ENCODE data around the gene FAM3B.

FAM3B gene

DNA sequence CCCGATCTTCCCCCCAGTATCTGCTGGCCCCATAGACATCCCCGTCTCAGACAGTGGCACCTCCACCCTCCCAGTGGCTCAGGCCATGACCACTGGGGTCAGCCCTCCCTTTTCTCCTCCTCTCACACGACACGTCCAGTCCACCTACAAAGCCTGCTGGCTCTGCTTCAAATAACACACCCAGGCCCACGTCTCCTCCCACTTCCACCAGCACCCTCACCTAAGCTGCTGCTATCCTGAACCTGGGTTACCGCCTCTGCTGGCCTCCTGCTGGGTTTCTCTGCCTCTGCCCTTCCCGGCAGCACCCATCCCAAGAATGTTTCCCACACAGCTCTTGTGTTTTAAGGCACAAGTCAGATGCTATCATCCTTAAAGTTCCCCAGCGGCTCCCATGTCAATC lies 71.2 kb downstream of the FAM3B start:
- TF ChIP-seq CEBPB (IDR thresholded peaks at IDR 0.05) (no peak), TEAD4 (IDR thresholded peaks at IDR 0.05) (no peak), TAF1 (IDR thresholded peaks at IDR 0.05; ENCODE audit: low read depth) (no peak), TCF12 (IDR thresholded peaks at IDR 0.05; ENCODE audit: low read depth) (no peak), YY1 (IDR thresholded peaks at IDR 0.05; ENCODE audit: low read depth) (no peak), REST (IDR thresholded peaks at IDR 0.05; ENCODE audit: low read depth) (no peak), FOXM1 (IDR thresholded peaks at IDR 0.05; ENCODE audit: borderline replicate concordance, low read depth) (no peak), RAD21 (IDR thresholded peaks at IDR 0.05; ENCODE audit: low read depth) (no peak), CREB1 (IDR thresholded peaks at IDR 0.05; ENCODE audit: low read depth) (no peak), EGR1 (IDR thresholded peaks at IDR 0.05) (no peak)

DNA sequence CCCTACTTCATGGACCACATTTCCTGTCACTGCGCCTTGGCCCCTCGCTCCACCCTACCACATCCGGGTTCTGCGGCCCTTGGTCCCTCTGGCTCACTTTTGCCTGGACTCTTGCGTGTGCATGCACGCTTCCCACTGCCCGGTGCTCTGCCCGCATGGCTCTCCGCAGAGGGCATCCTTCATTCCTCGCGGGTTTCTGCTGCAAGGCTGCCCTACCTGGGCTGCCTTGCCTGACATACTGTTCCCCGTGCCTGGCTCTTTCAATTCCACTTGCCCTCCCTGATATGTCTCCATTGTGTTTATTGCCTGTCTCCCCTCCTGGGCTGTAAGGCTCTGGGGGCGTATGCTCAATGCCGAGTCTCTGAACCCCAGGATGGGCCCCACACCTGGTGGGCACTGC lies 71.7 kb downstream of the FAM3B start:
- TF ChIP-seq USF1 (IDR thresholded peaks at IDR 0.05) (no peak), ZBTB7A (IDR thresholded peaks at IDR 0.05; ENCODE audit: low read depth) (no peak), REST (IDR thresholded peaks at IDR 0.05; ENCODE audit: low read depth) (no peak), EP300 (IDR thresholded peaks at IDR 0.05; ENCODE audit: borderline replicate concordance) (no peak), TEAD4 (IDR thresholded peaks at IDR 0.05) (no peak), TAF1 (IDR thresholded peaks at IDR 0.05; ENCODE audit: low read depth) (no peak), FOXM1 (IDR thresholded peaks at IDR 0.05; ENCODE audit: borderline replicate concordance, low read depth) (no peak), CEBPB (IDR thresholded peaks at IDR 0.05) (no peak)

- no peak for TF ChIP-seq YY1 (IDR thresholded peaks at IDR 0.05; ENCODE audit: low read depth)
These were observed 73.5 kb downstream of the FAM3B start for GRCh38 chr21:41390043-41390639.

DNA sequence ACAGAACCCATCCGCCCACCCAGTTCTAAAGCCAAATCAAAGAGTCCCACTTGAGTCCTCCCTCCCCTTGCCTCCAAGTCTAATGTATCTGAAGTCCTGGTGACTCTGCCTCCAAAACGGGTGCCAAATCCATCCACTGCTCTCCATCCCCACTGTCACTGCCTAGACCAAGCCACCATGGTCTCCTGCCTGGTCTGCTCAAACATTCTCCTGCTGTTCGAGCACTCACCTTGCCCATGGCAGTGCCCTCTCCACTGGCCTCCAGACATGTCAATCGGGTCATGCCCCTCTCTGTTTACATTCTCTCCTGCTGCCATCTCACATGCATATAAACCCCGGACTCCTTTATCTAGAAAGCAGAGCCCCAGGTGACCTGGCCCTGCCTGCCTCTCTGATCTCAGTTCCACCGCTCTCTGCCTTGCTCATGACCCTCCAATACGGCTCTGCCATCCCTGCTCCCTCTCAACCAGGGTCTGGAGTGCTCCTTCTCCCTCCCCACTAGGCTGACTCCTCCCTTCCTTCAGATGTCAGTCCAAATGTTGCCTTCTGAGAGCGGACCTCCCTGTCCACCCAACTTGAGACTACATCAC lies 77.4 kb downstream of the FAM3B start:
- TF ChIP-seq REST (IDR thresholded peaks at IDR 0.05; ENCODE audit: low read depth) = no peak
- TF ChIP-seq TAF1 (IDR thresholded peaks at IDR 0.05; ENCODE audit: low read depth) = no peak
- no peak for TF ChIP-seq TEAD4 (IDR thresholded peaks at IDR 0.05)
- no peak for TF ChIP-seq EGR1 (IDR thresholded peaks at IDR 0.05)
- no peak for TF ChIP-seq NFIC (IDR thresholded peaks at IDR 0.05)
- TF ChIP-seq FOXM1 (IDR thresholded peaks at IDR 0.05; ENCODE audit: borderline replicate concordance, low read depth) = no peak
- no peak for TF ChIP-seq YY1 (IDR thresholded peaks at IDR 0.05; ENCODE audit: low read depth)
- TF ChIP-seq RAD21 (IDR thresholded peaks at IDR 0.05; ENCODE audit: low read depth) = no peak
- no peak for TF ChIP-seq ZBTB7A (IDR thresholded peaks at IDR 0.05; ENCODE audit: low read depth)
- no peak for TF ChIP-seq EP300 (IDR thresholded peaks at IDR 0.05; ENCODE audit: borderline replicate concordance)
- TF ChIP-seq CREB1 (IDR thresholded peaks at IDR 0.05; ENCODE audit: low read depth) = no peak
- no peak for TF ChIP-seq CEBPB (IDR thresholded peaks at IDR 0.05)
- no peak for TF ChIP-seq USF1 (IDR thresholded peaks at IDR 0.05)
- no peak for TF ChIP-seq TCF12 (IDR thresholded peaks at IDR 0.05; ENCODE audit: low read depth)
- TF ChIP-seq MAX (IDR thresholded peaks at IDR 0.05) = no peak

DNA sequence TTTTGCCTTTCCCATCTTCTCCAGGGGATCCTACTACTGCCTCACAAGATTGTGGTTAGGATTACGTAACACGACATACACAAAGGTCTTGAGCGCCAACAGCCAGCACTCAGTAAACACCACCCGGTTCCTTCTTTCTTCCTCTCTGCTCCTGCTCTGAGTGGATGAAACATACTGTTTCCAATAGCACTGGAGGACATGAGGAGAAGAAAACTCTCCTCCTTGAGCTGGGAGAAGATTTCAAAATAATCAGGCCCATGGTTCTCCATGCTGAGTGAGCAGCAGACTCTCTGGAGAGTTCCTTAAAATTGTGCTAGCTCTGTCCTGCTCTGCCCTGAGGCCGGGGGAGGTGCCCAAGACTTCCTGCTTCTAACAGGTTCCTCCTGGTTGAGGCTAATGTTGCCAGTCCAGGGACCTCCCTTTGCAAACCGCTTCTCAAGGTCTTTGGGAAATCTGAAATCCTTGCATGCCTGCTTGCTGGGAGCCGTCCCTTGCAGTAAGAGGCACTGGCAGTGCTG lies 80.0 kb downstream of the FAM3B start:
- TF ChIP-seq EP300 (IDR thresholded peaks at IDR 0.05; ENCODE audit: borderline replicate concordance) (no peak), USF1 (IDR thresholded peaks at IDR 0.05) (no peak), CEBPB (IDR thresholded peaks at IDR 0.05) (no peak), TAF1 (IDR thresholded peaks at IDR 0.05; ENCODE audit: low read depth) (no peak), REST (IDR thresholded peaks at IDR 0.05; ENCODE audit: low read depth) (no peak), MAX (IDR thresholded peaks at IDR 0.05) (no peak), YY1 (IDR thresholded peaks at IDR 0.05; ENCODE audit: low read depth) (no peak), ZBTB7A (IDR thresholded peaks at IDR 0.05; ENCODE audit: low read depth) (no peak), TEAD4 (IDR thresholded peaks at IDR 0.05) (no peak), CREB1 (IDR thresholded peaks at IDR 0.05; ENCODE audit: low read depth) (no peak), TCF12 (IDR thresholded peaks at IDR 0.05; ENCODE audit: low read depth) (no peak), EGR1 (IDR thresholded peaks at IDR 0.05) (no peak), FOXM1 (IDR thresholded peaks at IDR 0.05; ENCODE audit: borderline replicate concordance, low read depth) (no peak), RAD21 (IDR thresholded peaks at IDR 0.05; ENCODE audit: low read depth) (no peak), NFIC (IDR thresholded peaks at IDR 0.05) (no peak)
